ENCODE data around the gene MBD3L4. TPM values are rescaled to one million over a fixed set of nuclear protein-coding genes. Genes with fewer than 3 reads are reported as not detected.
"Not testable (repeated sequence)": the region's sequence is repeated elsewhere in the genome, so short reads cannot be mapped to it uniquely, and the experiment has no call there.

The MBD3L4 gene
- not detected for polyA plus RNA-seq (2013, experiment 1 of 2; ENCODE audit: insufficient read length)
- polyA plus RNA-seq (2013, experiment 2 of 2; ENCODE audit: insufficient read length) = not detected

DNA sequence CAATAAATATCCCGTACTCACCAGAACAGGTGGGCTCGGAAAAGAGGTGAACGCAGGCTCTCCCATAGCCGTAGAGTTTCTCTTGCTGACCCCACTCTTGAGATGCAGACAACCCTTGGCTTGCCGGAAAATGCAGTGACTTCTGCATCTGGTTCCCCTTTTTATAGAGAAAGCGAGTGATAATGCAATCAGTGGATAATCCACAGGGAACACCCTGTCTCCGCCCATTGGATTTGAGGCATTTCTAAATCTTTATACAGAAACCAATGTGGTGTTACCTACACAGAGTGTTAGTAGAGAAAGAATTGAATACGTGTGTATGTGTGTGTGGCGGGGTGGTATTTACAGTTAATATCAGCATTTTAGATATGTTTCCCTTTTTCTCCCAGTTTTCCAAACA, at the start of gene MBD3L4:
MBD3L4 (minus strand) TSS at position 101 of the 400 bp plus-strand sequence; CDS start at position 66, 35 bp downstream.
- DNase-seq = not testable (repeated sequence)

DNA sequence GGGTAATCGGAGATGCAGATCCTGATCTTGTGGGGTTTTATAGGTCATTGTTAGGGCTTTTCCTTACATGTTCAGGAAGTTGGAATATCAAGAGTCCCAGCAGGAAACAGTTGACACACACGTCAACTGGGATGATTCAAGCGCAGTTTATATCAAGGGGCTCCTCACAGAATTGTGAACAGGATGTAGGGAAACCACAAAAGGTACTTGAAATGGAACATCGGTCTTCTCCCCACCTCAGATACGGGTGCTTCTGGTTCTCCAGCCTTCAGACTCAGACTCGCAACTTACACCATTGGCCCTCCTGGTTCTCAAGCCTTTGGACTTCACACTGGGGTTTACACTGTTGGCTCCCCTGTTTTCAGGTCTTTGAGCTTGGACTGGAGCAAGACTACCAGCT, 49.0 kb upstream of the MBD3L4 start:
- no peak for DNase-seq

- DNase-seq = peak; percentile 23
Observed at GRCh38 chr19:7083076-7083956, 43.3 kb upstream of the MBD3L4 start.

DNA sequence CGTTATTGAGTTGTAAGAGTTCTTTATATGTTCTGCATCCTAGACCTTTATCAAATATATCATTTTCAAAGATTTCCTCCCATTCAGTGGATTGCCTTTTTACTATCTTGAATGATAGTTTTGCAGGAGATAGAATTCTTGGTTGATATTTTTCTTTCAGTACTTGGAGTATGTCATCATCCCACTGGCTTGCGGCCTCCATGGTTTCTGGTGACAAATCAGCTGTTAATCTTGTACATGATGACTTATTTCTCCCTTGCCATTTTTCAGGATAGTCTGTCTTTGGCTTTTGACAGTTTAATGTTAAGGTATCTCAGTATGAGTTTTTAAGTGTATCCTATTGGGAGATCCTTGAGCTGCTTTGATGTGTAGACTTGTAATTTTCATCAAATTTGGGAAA, 38.0 kb upstream of the MBD3L4 start:
- DNase-seq = no peak

- no peak for DNase-seq
Observed at GRCh38 chr19:7076151-7076550, 36.2 kb upstream of the MBD3L4 start.

- DNase-seq = no peak
Observed at GRCh38 chr19:7074705-7075282, 34.8 kb upstream of the MBD3L4 start.

DNA sequence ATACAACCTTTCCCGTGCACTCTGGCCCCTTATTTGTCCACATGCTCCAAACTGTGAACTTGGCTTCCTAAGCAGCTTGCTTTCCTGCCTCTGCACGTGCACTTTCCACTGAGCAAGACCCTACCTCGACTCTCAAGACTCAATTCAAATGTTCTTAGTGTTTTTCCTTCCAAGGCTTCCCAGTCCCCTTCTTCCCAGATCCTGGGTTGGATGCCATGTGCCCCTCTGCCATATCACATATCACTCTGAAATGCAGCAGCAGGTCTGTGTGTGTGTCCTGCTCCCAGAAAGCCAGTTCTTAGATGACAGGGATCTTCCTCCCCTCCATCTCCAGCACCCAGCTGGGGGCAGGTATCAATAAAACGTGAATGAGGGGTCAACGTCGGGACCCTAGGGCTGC, 32.6 kb upstream of the MBD3L4 start:
- DNase-seq = no peak

GRCh38 chr19:7069904-7070226, 29.9 kb upstream of the MBD3L4 start:
- DNase-seq = no peak

- DNase-seq = peak; percentile 97
Observed at GRCh38 chr19:7069042-7069903, 29.3 kb upstream of the MBD3L4 start, which contains the start of gene ZNF557. ZNF557 (plus strand) TSS chr19:7069703; CDS start chr19:7075075, 5,372 bp downstream.

DNA sequence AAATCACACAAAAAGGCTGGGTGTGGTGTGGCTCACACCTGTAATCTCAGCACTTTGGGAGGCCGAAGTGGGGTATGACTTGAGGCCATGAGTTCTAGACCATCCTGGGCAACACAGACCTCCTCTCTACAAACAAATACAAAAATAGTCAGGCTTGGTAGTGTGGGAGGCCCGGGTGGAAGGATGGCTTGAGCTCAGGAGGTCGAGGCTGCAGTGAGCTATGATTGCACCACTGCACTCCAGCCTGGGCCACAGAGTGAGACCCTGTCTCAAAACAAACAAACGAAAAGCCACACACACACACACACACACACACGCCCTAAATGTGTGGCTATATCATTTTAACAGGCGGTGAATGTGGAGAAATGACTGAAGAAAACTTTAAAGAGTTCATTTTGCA, 28.6 kb upstream of the MBD3L4 start:
- DNase-seq = no peak

DNA sequence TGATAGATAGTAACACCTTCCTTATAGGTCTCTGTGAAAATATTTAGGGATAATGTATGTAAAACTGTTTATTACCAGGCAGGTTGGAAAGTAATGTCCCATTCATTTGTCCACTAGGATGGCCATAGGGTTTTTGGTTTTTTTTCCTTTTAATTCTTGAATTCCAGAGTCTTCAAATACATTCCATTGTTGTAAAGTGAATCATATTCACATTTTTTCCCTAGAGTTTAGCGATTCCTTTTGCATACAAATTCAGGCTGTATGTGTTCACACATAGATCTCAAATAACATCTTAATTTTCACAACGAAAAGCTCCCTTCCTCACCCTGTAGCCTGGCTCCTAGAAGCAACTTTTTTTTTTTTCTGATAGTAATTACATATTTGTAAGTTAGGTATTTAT, 27.7 kb upstream of the MBD3L4 start:
- DNase-seq = peak; percentile 59

- peak; percentile 28 for DNase-seq
Observed at GRCh38 chr19:7067122-7067521, 27.1 kb upstream of the MBD3L4 start.

- no peak for DNase-seq
Observed at GRCh38 chr19:7063764-7064418, 23.9 kb upstream of the MBD3L4 start.

DNA sequence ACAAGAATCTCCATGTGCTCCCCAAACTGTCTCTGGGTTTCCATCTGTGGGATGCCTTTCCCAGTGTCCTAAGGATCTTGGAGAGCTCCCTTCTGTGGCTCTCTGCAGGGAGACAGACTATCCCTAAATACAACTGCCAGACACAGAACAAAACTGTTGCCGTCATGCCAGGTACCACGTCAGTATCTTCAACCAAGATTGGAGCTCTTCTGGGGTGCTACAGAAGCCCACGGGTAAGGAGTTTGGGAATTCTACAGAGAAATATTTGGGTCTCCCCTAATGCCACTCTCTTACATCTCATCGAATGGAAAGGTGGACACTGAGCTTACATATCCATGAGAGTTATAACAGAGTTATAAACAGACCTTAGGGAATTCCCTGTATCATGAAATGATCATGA, 23.4 kb upstream of the MBD3L4 start:
- no peak for DNase-seq

- DNase-seq = not testable (repeated sequence)
Observed at GRCh38 chr19:7059977-7060376, 20.0 kb upstream of the MBD3L4 start.

DNA sequence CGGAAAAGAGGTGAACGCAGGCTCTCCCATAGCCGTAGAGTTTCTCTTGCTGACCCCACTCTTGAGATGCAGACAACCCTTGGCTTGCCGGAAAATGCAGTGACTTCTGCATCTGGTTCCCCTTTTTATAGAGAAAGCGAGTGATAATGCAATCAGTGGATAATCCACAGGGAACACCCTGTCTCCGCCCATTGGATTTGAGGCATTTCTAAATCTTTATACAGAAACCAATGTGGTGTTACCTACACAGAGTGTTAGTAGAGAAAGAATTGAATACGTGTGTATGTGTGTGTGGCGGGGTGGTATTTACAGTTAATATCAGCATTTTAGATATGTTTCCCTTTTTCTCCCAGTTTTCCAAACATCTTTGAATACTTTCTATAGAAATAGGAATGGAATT, 18.6 kb upstream of the MBD3L4 start, which contains the start of gene MBD3L3:
MBD3L3 (minus strand) TSS at position 101 of the 400 bp plus-strand sequence; CDS start at position 30, 71 bp downstream.
- DNase-seq = not testable (repeated sequence)

GRCh38 chr19:7056371-7056770, 16.4 kb upstream of the MBD3L4 start:
- DNase-seq = not testable (repeated sequence)

DNA sequence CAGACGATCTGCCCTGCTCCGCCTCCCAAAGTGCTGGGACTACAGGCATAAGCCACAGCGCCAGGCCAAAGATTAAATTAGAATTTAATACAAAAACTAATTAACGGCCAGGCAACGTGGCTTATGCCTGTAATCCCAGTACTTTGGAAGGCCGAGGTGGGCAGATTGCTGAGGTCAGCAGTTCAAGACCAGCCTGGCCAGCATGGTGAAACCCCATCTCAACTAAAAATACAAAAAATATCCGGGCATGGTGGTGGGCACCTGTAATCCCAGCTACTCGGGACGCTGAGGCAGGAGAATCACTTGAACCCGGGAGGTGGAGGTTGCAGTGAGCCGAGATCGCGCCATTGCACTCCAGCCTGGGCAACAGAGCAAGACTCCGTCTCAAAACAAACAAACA, 15.7 kb upstream of the MBD3L4 start:
- DNase-seq = not testable (repeated sequence)

DNA sequence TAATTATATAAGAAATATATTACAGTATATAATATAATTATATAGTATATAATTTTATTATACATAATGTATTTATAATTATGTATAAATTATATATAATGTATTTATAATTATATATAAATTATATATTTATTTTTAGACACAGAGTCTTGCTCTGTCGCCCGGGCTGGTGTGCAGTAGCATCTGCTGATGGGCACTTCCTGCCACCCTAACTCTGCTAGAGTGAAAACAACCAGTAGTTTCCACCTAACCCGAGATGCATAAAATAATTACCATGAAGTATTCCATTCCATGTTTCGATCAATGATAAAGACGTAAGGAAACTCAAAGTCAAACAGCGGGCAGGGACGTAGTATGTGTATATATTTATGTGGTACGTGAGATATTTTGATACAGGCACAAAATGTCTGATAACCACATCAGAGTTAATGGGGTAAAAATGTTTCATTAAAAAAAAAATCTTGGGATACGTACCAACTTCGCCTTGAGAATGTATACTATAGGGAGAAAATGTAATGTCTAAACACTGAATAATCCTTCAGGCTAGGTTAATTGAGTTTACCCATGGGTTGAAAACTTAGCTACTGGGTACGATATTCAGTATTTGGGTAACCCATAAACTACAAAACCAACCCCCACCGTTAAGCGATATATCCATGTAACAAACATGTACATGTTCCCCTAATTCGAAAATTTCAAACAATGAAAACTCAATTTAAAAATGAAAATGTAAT, 14.8 kb upstream of the MBD3L4 start:
- not testable (repeated sequence) for DNase-seq

DNA sequence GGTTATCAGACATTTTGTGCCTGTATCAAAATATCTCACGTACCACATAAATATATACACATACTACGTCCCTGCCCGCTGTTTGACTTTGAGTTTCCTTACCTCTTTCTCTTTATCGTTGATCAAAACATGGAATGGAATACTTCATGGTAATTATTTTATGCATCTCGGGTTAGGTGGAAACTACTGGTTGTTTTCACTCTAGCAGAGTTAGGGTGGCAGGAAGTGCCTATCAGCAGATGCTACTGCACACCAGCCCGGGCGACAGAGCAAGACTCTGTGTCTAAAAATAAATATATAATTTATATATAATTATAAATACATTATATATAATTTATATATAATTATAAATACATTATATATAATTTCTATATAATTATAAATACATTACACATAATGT, 12.9 kb upstream of the MBD3L4 start:
- not testable (repeated sequence) for DNase-seq

DNA sequence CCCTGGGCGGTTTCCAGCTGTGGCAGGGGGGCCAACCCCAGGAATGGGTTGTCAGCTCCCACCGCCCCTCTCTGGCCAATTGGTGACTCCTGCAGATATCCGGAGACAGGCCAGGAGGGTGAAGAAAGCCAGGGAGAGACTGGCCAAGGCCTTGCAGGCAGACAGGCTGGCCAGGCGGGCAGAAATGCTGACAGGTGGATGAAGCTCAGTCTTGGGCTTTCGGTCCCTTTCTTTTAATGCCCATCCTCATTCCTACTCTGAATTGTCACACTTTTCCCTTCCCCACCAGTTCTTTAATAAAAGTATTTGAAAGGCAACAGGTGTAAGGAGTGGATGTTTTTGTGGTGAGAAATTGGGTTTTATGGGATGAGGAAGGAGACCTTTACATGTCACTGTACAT, 11.4 kb upstream of the MBD3L4 start:
- not testable (repeated sequence) for DNase-seq
